Measurements from ENCODE around the gene UBE2O. TPM values are rescaled to one million over a fixed set of nuclear protein-coding genes. Genes with fewer than 3 reads are reported as not detected.

UBE2O gene
- total and polyA plus RNA-seq, 9 donors: 8.3 to 37.2 (median 27.9) TPM

GRCh38 chr17:76404256-76404655 lies 48.7 kb downstream of the UBE2O start:
- Histone ChIP-seq H3K4me1 (ENCODE audit: insufficient read depth) (peaks cover 25% of the 10 kb centered on the region), H3K9me3 (no peaks in the 10 kb centered on the region), H3K27ac (peak overlapping the region in 1 of 2 donors; percentile 61), H3K27me3 (no peaks in the 10 kb centered on the region), H3K36me3 (no peaks in the 10 kb centered on the region), H3K4me3 (no peak overlapping the region)
- 77 to 84% (median 82%) methylated on average over 6 of the region's 6 CpGs for WGBS, 3 donors
- TF ChIP-seq CTCF (IDR thresholded peaks at IDR 0.05): no peak
- TF ChIP-seq EP300 (IDR thresholded peaks at IDR 0.05): no peak
- no peak for TF ChIP-seq POLR2A (IDR thresholded peaks at IDR 0.05)
- DNase-seq: no peak
- intact Hi-C loops (cut with DNase I): loop anchor here in 1 of 4 donors (10.0 kb wide), 1 partner anchor 51 kb away; the partner anchor contains the start of gene UBE2O

GRCh38 chr17:76402711-76403110 lies 50.2 kb downstream of the UBE2O start:
- no peaks in the 10 kb centered on the region for H3K9me3 ChIP-seq
- H3K27ac ChIP-seq: no peak overlapping the region
- WGBS, 3 donors: 37 to 52% (median 41%) methylated on average over 5 of the region's 5 CpGs
- intact Hi-C loops (cut with DNase I): loop anchor here in 1 of 4 donors (10.0 kb wide), 1 partner anchor 52 kb away; the partner anchor contains the start of gene UBE2O
- H3K36me3 ChIP-seq: no peaks in the 10 kb centered on the region
- no peak overlapping the region for H3K4me3 ChIP-seq
- no peak for TF ChIP-seq POLR2A (IDR thresholded peaks at IDR 0.05)
- no peak for TF ChIP-seq CTCF (IDR thresholded peaks at IDR 0.05)
- no peak for TF ChIP-seq EP300 (IDR thresholded peaks at IDR 0.05)
- DNase-seq: no peak
- H3K27me3 ChIP-seq: no peaks in the 10 kb centered on the region
- peaks cover 22% of the 10 kb centered on the region for H3K4me1 ChIP-seq (ENCODE audit: insufficient read depth)

- Histone ChIP-seq H3K4me1 (ENCODE audit: insufficient read depth) (peaks cover 6% of the 10 kb centered on the region), H3K27ac (no peak overlapping the region), H3K36me3 (no peaks in the 10 kb centered on the region), H3K4me3 (no peak overlapping the region), H3K9me3 (no peaks in the 10 kb centered on the region), H3K27me3 (no peaks in the 10 kb centered on the region)
- WGBS, 3 donors: 88 to 90% (median 89%) methylated on average over 33 of the region's 33 CpGs
- peak in 1 of 5 donors; percentile 36 for DNase-seq
- TF ChIP-seq EP300 (IDR thresholded peaks at IDR 0.05) (no peak), POLR2A (IDR thresholded peaks at IDR 0.05) (no peak), CTCF (IDR thresholded peaks at IDR 0.05) (no peak)
- intact Hi-C loops (cut with DNase I): loop anchor here in 2 of 4 donors (5.0 to 10.0 kb wide), 4 partner anchors 55 to 655 kb away; partner anchors contain the start of genes QRICH2 (in 1 of the 2) and UBE2O (in 1 of the 2)
These were observed 53.5 kb downstream of the UBE2O start for GRCh38 chr17:76399175-76400172.

GRCh38 chr17:76398523-76399174 lies 54.3 kb downstream of the UBE2O start:
- H3K4me3 ChIP-seq: no peak overlapping the region
- H3K9me3 ChIP-seq: no peaks in the 10 kb centered on the region
- TF ChIP-seq EP300 (IDR thresholded peaks at IDR 0.05) (no peak), CTCF (IDR thresholded peaks at IDR 0.05) (no peak), POLR2A (IDR thresholded peaks at IDR 0.05) (no peak)
- H3K36me3 ChIP-seq: no peaks in the 10 kb centered on the region
- H3K27ac ChIP-seq: no peak overlapping the region
- no peaks in the 10 kb centered on the region for H3K4me1 ChIP-seq (ENCODE audit: insufficient read depth)
- no peaks in the 10 kb centered on the region for H3K27me3 ChIP-seq
- intact Hi-C loops (cut with DNase I): loop anchor here in 3 of 4 donors (1.0 to 10.0 kb wide), 4 partner anchors 91 to 656 kb away; partner anchors contain the start of gene QRICH2 (in 1 of the 3)
- DNase-seq: peak in 1 of 5 donors; percentile 42
- 78 to 85% (median 80%) methylated on average over 20 of the region's 20 CpGs for WGBS, 3 donors

All from ovary (tissue), 9 donors.